Measurements from ENCODE around the gene FBLN5. TPM values are rescaled to one million over a fixed set of nuclear protein-coding genes. Genes with fewer than 3 reads are reported as not detected.
A peak's percentile ranks its signal among the peaks of the same experiment; 100 is the strongest.

The FBLN5 gene
- total RNA-seq (2014; rRNA removed; shearing (Covaris generic)), result not detected in 2 replicates

GRCh38 chr14:91947475-91948184 is at the start of gene FBLN5:
FBLN5 (minus strand) TSS chr14:91947694; CDS start chr14:91947229, 465 bp downstream.
- peak; percentile 56 for DNase-seq (ENCODE audit: low read depth)

DNA sequence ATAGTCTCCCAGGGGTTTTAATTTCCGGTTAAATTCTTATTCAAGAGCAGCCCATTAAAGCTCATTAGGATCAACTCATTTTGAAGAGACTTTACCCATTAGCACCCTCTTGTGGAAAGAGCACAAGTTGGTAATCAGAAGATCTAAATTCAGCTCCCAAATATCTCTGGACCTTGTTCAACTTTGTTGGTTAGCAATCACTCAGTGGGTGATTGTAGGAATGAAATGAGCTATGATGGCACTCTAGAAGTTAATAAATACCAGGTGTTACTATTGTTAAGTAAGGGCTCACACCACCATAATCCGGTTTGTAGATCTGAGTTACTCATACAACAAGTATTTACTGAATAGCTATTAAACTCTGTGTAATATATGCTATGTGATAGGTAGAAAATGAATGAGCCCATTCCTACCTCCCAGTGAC is 49.5 kb upstream of the FBLN5 start:
- peak; percentile 66 for DNase-seq (ENCODE audit: low read depth)

DNA sequence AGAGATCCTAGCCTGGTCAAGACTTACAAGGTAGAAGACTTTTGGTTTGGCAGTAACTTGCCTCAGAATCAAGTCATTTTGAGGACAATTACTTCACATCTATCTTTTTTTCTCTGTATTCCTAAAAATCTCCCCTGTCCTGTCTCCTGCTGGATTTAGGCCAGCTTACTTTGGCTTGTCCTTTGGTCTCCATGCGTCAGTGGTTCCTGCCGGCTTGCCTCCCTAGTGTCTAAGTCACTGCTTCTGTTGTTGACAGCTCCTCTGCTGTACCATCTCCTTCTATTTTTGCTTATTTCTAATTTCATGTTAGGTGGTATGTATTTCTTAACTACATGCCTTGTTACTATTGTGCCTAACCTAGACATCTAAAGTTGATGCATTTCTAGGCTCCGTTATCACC is 39.7 kb upstream of the FBLN5 start:
- DNase-seq (ENCODE audit: low read depth), result no peak

GRCh38 chr14:91985521-91986255 is 38.2 kb upstream of the FBLN5 start:
- no peak for DNase-seq (ENCODE audit: low read depth)

DNA sequence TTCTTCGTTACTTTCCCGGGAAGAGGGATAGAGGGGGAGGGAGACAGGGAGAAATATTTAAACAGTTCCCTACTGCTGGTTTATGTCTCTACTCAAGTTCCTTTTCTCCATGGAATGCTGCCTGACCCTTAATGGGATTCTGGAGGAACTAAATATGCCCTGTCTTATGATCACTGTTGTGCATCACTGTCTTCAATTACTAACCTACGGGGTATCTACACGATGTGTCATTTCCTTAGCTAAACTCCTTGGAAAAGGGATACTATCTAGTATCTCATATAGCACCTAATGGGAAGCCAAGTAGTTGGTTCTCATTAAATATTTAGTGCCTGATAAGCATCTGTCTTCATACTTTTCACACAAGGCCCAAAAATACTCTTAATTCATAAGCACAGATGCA is 37.5 kb upstream of the FBLN5 start:
- no peak for DNase-seq (ENCODE audit: low read depth)

DNA sequence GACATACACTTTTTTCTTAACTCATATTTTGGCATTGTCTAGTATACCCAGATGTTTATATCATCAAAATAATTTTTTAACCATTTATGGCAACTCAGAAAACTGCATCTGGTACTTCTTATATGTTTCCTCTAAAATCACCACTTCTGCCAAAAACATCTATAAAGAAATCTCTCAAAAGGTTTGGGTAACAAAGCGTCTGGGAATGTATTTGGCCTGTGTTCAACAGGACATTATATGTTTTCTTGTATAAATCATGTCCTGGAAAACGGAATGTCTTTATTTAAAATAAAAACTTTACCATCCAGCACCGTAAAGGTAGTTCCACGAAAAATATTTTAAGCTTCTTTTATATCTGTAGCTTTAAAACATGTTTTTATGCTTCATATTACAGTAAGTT is 36.1 kb upstream of the FBLN5 start:
- DNase-seq (ENCODE audit: low read depth), result no peak

GRCh38 chr14:91980157-91980556 is 32.7 kb upstream of the FBLN5 start:
- peak; percentile 88 for DNase-seq (ENCODE audit: low read depth)

DNA sequence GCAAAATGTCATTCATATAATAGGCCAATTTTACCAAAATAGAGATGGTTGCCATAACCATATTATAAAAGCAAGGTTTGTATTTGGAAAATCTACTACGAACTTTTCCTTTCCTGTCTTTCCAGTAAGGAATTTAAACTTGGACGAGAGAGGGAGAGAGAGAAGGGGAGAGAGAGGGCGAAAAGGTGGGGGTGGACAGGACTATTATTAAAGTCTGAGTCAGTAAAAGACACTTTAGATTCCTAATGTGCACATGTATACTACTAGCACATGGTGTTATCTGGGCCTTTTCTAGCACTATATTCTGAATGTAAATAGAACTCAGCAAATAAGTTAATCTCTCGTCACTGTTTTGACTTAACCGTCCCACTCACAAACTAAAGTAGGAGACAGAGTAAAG is 30.4 kb upstream of the FBLN5 start:
- DNase-seq (ENCODE audit: low read depth), result no peak

- no peak for DNase-seq (ENCODE audit: low read depth)
Measured at GRCh38 chr14:91975763-91976162, 28.3 kb upstream of the FBLN5 start.

- DNase-seq (ENCODE audit: low read depth), result no peak
Measured at GRCh38 chr14:91971188-91971778, 23.8 kb upstream of the FBLN5 start.

- no peak for DNase-seq (ENCODE audit: low read depth)
Measured at GRCh38 chr14:91968280-91968679, 20.8 kb upstream of the FBLN5 start.

GRCh38 chr14:91964724-91965123 is 17.2 kb upstream of the FBLN5 start:
- no peak for DNase-seq (ENCODE audit: low read depth)

GRCh38 chr14:91964011-91964410 is 16.5 kb upstream of the FBLN5 start:
- DNase-seq (ENCODE audit: low read depth), result no peak

DNA sequence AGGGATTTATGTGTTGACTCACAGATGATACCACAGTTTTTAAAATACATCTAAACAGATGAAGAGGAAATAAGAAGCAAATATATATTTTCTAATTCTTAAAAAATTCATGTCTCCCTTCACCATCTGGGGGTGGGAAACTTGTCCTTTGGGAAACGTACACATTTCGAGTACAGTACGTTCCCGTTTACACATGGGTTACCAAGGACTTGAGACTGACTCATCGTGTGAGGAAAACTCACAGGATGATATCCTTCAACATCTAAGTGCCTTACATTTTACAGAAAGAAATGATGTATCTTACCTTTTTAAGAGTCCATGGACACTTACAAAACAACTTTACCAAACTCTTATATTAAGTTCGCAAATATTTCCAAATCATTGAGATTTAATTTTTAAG is 16.0 kb upstream of the FBLN5 start:
- DNase-seq (ENCODE audit: low read depth), result no peak

- DNase-seq (ENCODE audit: low read depth), result no peak
Measured at GRCh38 chr14:91961297-91962220, 14.1 kb upstream of the FBLN5 start.

- no peak for DNase-seq (ENCODE audit: low read depth)
Measured at GRCh38 chr14:91957876-91958313, 10.4 kb upstream of the FBLN5 start.

DNA sequence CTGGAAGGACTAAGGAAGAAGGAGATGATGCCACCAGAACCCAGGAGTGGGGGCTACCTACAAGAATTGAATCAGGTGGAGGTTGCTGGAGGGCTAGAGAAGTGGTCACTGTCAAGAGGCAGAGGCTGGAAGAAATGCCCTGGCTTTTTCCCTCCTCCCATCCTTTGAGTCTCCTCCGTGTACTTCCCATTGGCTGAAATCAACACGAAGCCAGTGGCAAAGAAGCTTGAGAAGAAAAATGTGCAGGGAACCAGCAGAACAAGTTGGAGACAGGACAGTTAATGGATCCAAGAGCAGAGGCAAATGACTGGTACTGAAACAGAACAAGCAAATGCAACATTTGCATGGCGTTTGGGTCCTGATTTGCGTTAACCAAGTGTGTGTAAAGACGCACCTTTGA is 9.1 kb upstream of the FBLN5 start:
- DNase-seq (ENCODE audit: low read depth), result no peak

GRCh38 chr14:91955168-91955567 is 7.7 kb upstream of the FBLN5 start:
- no peak for DNase-seq (ENCODE audit: low read depth)

GRCh38 chr14:91953170-91953985 is 5.9 kb upstream of the FBLN5 start:
- no peak for DNase-seq (ENCODE audit: low read depth)

DNA sequence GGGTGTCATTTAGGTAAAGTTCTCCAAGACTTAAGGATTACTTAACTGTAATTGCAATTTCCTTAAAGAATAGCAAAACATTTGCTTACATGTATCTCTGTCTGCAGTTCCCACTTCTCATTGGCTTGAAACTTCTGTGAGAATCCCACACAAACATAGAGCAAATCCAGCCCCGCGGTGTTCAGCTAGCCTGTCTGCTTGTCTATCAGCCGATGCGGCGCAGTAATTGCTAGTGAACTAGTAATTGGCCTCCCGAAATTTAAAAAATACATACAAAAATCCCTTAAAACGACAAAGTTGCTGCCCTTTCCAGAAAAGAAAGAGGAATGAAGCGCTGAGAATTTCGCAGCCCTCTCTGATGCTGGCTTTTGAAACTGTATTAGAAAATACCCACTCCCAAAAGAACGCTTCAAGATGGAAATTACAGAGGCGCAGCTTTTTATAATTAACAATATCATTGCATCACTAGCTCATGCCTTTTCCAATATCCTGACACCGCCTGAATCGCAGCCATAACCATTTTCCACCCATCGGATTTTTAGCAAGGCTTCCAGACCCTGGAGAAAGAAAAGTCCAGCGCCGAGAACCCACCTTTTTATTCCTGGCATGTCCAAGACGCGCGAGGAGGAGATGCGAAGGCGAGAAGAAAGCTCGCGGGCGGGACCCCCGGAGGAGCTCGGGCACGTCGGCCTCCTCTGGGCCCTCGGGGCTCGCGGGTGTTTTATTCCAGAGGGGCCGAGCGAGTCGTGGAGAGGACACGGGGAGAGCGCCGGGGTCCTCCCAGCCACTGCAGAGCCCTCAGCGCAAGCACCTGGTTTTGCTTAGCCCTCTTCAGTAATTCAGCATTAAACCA is 646 bp downstream of the FBLN5 start:
- DNase-seq (ENCODE audit: low read depth), result no peak

Data from M059J (cell line).